RKO (cell line): ENCODE data around the gene RASA3.

Source experiments
- DNase-seq: peaks from one replicate; pipeline ENCODE4 v3.0.0-alpha.2; 2016; ENCODE audit warnings: low spot score

RASA3 gene

GRCh38 chr13:114067886-114068651 lies 64.4 kb downstream of the RASA3 start:
- DNase-seq = no peak

DNA sequence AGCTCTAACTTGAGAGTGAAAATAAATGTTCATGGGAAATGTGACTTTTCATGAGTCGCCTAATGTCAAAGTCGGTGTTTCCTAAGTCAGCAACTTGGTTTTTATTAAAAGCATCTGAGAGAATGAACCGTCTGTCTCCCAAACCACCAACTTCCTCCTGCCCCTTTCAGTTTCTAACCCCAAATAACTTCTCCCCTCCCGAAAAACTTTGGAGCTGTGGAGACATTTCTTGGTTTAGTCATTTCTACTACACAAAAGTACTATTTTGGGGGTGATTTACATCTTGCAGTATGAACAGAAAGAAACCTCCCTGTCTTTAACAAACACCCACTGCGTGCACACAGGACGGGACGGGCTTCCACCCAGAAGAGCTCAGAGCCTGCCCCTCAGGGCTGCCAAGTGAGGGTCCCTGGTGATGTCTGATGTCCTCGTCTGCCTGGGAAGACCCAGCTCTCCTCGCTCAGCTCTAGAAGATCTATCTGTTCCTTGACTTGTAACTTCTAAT lies 65.0 kb downstream of the RASA3 start:
- DNase-seq = peak; percentile 61

DNA sequence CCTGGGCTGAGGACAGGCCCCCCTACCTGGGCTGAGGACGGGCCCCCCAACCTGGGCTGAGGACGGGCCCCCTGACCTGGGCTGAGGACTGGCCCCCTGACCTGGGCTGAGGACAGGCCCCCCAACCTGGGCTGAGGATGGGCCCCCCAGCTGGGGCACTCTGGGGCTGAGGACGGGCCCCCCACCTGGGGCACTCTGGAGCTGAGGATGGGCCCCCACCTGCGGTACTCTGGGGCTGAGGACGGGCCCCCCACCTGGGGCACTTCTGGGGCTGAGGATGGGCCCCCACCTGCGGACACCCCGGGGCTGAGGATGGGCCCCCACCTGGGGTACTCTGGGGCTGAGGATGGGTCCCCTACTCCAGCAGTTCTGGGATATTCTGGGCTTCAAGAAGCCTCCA lies 65.5 kb downstream of the RASA3 start:
- DNase-seq = no peak

DNA sequence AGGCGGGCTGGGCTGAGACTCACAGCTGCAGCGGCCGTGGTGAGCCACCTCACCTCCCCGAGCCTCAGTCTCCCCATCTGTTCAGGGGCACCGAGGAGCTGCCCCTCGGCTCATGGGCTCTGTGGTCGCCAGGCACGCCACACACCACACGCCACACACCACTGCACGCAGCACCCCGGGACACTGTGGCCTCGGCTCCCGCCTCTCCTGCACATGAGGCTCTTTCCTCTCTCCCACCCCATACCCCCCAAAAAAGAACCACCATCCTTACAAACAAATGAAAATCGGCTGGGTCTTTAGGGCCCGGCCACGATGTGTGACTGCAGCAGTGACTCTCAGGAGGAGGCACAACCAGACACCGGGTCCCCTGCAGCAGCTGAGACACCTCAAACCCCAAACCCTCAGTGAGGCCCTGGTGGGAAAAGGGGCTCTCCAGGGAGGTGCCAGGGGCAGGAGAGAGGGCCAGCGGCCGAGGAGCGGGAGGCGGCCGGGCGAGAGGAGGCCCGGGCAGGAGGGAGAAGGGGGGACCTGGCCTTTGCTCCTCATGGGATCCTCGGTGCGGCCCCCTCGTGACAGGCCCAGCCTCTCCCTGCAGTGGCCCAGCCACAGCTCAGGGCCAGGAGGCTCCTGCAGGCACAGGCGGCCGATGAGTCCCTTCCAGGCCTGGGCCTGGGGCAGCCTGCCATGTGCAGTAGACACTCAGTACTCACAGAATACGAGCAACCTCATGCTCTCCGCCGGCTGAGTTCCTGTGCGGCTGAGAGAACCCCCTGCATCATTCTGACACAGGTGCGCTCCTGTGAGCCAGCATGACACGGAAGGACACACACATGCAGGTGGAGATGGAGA lies 66.3 kb downstream of the RASA3 start:
- DNase-seq = no peak

DNA sequence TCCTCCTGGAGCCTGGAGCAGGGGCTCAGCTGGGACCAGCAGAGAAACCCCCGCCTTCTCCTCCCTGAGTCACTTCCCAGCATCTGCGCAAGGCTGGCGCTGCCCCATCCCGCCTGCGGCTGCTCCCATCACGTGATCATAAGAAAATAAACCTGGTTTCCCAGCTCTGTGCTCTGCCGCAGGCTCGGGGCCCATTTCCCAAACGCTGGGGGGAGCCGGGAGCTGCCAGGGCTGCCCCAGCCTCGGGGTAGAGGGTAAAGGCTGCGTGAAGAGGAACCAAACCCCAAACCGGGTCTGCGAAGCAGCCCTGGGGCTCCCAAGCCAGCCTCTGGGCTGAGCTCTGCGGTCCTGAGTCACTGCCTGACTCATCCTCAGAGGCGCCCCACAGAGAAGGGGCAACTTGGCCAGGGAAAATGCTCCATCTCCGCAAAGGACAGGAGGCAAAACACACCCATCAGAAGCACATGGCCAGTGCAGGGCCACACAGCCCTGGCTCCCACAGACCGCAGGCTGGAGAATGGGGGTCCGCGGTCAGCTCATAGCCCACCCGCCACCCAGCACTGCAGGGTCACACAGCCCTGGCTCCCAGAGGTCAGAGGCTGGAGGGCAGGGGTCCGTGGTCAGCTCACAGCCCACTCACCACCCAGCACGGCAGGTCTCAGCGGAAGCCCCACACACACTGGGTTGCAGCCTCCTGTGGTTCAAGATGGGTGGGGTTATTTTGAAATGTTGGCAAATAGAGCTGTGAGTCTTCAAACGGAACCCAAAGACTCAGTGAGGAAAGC lies 67.1 kb downstream of the RASA3 start:
- DNase-seq = peak; percentile 94

DNA sequence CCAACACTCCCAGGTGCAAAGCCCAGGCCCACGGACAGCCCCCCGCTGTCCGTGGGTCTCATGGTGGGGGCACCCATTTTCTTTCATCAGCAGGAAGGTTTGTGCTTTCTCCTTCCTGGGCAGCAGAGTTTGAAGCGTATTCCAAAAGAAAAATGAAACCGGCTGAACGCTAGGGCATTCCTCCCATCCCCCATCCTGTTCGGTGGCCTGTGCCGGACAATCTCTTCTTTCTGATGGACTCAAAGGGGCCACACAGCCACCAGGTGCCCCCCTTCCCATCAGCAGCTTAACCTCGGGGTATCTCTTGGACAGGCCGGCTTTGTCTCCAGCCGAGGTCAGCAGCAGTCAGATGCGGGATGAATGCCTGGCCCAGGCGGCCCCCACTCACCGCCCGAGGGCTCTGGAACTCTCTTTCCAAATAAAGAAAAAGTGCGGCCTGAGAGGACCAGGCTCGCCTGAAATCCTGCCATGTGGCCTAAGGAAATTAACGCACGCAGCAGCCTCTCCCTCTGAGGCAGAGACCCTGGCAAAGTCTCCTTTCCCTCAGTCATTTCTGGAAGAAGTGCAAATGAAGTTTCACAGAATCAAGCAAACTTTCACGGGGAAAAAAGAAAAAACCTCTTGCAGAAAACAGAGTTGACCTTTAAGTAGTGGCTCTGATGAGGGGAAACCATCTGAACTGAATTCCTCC lies 67.8 kb downstream of the RASA3 start:
- DNase-seq = peak; percentile 19

DNA sequence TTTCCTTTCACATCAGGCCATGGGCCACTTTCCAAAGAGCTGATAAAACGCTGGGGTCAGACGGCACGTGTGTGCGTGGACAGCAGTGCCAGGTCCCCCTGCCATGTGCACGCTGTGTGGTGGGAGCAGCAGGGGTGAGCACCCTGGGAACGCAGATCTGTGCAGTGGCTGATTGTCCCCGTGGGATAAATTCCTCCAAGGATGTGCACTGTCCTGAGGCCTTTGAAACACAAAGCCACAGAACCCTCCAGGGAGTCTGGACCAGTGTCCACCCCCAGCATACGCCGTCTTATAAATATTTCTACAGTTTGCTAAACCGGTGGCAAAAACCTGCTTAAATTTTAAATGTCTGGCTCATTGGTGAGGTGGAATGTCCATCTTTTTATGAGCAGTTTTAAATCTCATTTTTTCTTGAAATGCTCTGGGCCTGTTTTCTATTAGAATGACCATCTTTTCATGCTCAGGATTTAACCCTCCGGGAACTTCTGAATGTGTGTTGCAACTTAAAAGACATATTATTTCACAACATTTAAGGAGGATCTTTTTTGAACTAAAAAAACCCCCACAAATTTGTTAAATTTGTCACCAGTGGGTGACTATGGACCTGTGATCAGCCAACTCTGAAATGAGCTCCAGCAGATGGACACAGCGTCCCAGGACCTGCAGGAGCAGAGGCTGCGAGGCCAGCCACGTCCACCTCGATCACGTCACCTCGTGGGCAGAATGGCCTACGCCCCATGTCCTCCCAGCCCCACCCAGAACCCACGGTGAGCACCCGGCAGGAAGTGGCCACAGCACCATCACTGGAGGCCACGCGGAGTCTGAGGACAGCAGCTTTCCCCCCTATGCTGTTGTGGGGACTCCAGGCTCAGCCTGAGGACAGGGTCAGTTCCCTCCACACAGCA lies 68.6 kb downstream of the RASA3 start:
- DNase-seq = peak; percentile 35

GRCh38 chr13:114062754-114063153 lies 69.7 kb downstream of the RASA3 start:
- DNase-seq = no peak

GRCh38 chr13:114062341-114062740 lies 70.1 kb downstream of the RASA3 start:
- DNase-seq = no peak

GRCh38 chr13:114061744-114062143 lies 70.7 kb downstream of the RASA3 start:
- no peak for DNase-seq

DNA sequence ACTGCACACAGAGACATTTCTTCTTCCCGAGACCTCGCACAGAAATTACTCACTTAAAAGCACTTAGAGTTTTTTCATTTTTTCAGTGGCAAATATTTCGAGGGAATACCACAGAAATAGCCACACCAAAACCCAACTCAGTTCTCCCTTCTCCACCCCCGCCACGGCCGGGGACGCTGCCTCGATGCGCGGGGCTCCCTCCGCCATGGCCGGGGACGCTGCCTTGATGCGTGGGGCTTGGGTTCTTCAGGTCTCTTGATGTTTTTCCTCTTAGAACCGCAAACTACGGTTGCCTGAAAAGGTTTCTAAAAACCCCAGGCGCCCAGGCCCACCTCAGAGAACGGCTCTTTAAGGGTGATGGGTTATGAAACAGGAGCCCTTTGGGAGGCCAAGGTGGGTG lies 71.4 kb downstream of the RASA3 start:
- DNase-seq = no peak

- no peak for DNase-seq
Observed at GRCh38 chr13:114059946-114060860, 72.2 kb downstream of the RASA3 start.

DNA sequence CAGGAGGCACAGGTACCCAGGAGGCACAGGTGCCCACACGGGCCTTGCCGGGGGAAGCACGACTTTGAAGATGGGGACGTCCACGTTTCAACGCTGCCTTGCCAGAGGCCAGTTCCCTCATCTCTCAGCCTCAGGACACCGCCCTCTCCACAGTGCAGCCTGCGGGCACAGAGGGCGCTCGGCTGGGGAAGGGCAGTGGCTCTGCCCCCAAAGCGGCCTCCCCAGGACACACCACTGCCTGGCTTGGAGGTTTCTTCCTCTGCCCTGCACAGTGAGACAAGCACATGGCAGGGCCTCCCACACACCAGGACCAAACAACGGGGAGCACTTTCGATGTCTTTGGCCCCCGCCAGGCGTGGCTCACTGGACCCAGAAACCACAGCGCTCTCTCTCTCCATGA lies 73.0 kb downstream of the RASA3 start:
- no peak for DNase-seq

- DNase-seq = no peak
Observed at GRCh38 chr13:114058051-114058867, 74.2 kb downstream of the RASA3 start.

- DNase-seq = no peak
Observed at GRCh38 chr13:114057166-114058050, 75.0 kb downstream of the RASA3 start.

GRCh38 chr13:114056205-114057013 lies 76.0 kb downstream of the RASA3 start:
- no peak for DNase-seq

DNA sequence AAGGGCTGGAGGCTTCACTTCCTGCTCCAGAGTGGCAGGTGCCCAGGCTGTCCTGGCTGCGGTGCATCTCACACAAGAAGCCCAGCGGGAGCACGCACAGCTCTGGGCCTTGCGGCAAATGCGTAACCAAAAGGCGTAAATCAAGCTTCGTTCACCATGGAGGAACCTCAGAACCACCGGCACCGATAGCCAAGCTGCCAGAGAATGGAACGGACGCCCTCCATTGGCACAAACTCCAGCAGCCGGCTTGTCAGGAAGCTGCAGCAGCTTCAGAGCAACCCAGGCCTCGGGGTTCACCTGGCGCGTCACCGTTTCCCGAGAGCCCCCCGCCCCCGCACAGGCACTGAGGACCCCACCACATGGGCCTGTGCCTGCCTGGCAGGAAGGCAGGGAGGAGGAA lies 76.7 kb downstream of the RASA3 start:
- DNase-seq = no peak
